Stimulated activated CD8-positive, alpha-beta memory T cell treated with anti-CD3 and anti-CD28 coated beads, Interleukin-7, amount 100 ng/mL, for 1 hour (primary cell): ENCODE measurements around the gene TPCN1.

Experiments
- DNase-seq, 2 donors: peaks; one replicate each; pipeline ENCODE4 v3.0.0-alpha.2; 2020; ENCODE audit warnings: low read depth in 2 of 2

The TPCN1 gene

DNA sequence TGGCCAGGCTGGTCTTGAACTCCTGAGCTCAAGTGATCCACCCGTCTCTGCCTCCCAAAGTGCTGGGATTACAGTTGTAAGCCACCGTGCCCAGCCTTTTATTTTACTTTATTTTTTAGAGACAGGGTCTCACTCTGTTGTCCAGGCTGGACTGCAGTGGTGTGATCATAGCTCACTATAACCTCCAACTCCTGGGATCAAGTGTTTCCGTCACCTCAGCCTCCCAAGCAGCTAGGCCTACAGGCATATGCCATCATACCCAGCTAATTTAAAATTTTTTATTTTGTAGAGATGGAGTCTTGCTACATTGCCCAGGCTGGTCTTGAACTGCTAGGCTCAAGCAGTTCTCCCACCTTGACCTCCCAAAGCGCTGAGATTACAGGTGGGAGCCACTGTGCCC, 3.7 kb downstream of the TPCN1 start:
- DNase-seq, result no peak

DNA sequence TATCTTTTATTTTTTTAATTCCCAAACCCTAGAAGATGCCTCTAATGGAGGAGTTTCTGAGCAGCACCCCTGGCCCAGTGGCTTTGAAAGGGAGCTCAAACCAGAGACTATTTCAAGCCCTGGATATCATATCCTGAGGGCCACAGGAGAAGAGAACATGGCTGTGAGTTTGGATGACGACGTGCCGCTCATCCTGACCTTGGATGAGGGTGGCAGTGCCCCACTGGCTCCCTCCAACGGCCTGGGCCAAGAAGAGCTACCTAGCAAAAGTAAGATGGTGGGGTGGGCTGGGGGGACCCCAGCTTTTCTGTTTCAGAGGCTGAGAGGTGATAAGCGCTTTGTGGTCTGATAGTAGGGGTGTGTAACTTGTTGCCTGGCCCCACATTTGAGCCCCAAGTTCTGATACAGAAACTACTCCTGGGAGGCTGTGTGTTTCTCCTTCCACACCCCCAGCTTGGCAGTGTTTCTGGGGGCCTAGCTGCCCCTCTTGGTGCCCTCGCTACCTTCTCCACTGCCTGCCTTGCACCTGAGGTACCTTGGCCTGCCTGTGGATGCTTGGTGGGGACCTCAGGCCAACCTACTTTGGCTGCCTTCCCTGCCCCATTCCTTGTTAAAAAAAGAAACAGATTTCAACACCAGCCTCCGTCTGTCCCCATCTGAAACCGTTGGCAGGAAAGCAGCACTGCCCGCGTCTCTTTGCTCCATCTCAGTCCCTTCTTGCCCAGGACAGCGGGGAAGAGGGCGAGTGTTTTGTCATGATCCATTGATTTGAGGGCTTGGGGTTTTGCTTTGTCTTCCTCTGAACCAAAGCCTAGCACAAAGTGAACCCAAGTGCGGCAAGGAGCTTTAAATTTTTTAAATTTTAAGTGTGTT, 5.7 kb downstream of the TPCN1 start:
- no peak for DNase-seq

DNA sequence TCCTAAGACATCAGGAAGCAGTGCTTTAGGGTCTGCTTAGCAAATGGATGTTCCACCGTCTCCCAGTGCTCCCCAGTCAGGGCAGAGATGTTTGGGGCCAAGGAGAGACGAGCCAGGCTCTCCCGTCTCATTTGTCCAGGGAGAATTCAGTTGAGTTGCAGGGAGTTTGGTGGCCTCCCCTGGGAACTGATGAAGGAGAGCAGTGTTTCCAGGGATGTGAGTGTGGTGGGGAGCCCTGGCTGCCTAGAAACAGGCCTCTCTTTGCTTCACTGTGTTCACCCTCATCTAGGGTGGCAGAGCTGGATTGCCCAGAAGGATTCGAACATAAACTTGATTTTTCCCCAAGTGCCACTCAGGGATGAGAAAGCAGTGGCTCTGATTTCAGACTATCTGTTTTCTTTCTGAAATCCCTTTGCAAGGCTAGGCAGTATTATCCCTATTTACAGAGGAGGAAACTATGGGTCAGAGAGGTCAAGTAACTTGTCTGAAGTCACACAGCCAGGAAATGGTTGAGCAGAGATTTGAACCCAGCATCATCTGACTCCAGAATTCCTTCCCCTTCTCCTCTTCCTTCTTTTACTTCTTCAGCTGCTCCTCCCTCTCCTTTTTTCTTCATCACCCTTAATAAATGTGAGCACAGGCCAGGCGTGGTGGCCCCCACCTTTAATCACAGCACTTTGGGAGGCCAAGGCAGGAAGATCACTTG, 6.6 kb downstream of the TPCN1 start:
- no peak for DNase-seq

DNA sequence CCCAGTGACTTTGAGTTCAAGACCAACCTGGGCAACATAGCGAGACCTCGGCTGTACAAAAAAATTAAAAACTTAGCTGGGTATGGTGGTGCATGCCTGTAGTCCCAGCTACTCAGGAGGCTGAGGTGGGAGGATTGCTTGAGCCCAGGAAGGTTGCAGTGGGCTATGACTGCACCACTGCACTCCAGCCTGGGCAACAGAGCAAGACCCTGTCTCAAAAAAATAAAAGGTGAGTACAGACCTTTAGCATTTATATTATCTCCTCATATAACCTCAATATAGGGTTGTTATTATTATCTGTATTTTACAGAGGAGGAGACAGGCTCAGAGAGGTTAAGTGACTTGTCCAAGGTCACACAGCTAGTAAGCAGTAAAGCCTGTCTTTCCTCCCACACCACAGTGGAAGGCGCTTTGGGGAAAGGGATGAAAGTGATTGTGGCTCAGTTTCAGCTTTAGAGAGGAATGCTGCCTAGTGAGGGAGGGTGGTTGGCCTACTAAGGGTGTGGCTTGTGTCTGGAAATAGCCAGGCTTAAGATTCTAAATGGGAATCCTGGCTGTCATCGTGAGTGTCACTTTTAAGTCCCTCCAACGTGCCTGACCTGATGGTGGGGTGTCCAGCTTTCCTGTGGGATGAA, 7.2 kb downstream of the TPCN1 start:
- DNase-seq, result no peak

DNA sequence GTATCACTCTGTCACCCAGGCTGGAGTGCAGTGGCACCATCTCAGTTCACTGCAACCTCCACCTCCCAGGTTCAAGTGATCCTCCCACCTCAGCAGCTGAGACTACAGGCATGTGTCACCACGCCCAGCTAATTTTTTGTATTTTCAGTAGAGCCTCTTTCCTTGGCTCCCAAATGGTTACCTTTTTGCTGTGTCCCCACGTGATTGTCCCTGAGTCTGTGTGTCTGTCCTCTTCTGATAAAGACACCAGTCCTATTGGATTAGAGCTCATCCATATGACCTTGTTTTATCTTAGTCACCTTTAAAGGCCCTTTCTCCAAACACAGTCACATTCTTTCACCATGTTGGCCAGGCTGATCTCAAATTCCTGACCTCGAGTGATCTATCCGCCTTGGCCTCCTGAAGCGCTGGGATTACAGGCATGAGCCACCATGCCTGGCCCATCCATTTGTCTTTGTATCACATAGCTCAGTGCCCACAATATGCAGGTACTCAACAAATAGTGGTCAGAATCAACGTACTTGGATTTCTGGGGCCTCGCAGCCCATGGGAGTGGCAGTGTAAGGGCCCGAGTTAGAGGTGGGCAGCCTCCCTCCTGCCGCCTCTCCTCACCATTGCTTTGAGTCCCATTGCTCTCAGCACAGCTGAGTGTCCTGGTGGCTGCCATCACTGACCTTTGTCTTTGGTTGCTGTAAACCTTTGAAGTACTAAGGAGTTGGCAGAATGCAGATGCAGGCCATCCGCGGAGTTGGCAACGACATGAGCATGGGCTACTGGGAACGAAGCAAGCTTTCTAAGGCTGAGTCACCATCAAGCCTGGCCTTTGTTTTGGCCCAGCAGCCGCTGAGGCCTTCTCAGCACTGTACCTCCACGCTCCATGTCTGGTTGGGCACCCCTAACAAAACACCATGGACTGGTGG, 9.3 kb downstream of the TPCN1 start:
- no peak for DNase-seq

DNA sequence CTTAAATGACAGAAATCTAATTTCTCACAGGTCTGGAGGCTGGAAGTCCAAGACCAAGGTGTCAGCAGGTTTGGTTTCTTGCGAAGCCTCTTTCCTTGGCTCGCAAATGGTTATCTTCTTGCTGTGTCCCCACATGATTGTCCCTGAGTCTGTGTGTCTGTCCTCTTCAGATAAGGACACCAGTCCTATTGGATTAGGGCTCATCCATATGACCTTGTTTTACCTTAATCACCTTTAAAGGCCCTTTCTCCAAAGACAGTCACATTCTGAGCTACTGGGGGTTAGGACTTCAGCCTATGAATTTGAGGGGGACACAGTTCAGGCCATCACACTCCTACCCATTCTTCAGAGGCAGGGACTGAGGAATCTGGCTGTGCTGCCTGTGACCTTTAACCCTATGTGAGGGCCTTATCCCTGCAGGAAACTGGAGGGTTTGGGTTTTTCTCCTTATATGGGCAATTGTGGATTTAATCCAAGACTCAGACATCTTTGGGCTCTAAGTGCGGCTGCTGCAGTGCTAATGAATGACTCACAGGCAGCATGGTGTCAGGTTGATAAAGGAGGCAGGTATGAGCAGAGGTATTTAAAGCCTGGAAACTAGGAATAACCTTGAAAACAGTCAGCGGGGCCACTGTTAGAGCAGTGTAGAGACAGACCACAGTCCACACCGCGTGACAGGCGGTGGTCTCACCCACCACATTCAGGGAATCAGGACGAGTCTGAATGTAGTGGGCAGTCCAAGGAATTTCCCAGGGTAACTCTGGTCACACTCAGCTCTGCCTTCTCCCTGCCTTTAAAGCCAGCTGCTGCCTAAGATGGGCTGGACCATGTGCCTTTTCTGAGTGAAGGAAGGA, 10.2 kb downstream of the TPCN1 start:
- DNase-seq, result no peak

DNA sequence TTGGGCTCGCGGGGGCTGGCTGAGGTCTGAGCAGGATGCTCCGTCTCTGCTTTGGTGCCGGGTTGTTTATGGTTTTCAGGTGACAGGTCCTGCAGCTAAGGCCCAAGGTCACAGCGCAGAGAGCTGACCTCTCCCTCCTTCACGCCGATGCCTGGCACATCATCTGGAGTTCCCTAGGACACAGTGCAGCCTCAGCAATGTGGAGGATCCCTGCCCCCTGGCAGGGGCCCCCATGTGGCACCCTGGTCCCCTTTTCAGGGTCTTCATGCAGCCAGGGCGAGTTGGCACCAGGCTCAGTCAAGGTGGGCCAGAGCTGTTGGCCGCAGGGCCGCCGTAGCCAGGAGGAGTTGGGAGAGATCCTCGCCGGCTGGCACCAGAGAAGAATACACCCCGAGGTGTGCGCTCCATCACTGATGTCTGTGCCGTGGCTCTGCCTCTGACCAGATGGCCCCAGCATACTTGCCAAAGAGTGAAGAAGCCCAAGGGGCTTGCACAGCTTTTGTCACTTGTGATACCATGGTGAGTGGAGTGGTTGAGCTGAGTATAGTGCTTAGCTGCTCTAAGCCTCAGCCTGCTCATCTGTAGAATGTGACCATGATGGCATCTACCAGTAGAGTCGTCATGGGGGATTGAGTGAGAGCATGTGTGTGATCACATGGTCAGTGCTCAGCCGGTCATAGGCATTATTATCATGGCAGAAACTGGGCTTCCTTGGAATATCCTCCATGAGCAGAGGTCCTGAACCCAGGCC, 11.0 kb downstream of the TPCN1 start:
- DNase-seq, result no peak

DNA sequence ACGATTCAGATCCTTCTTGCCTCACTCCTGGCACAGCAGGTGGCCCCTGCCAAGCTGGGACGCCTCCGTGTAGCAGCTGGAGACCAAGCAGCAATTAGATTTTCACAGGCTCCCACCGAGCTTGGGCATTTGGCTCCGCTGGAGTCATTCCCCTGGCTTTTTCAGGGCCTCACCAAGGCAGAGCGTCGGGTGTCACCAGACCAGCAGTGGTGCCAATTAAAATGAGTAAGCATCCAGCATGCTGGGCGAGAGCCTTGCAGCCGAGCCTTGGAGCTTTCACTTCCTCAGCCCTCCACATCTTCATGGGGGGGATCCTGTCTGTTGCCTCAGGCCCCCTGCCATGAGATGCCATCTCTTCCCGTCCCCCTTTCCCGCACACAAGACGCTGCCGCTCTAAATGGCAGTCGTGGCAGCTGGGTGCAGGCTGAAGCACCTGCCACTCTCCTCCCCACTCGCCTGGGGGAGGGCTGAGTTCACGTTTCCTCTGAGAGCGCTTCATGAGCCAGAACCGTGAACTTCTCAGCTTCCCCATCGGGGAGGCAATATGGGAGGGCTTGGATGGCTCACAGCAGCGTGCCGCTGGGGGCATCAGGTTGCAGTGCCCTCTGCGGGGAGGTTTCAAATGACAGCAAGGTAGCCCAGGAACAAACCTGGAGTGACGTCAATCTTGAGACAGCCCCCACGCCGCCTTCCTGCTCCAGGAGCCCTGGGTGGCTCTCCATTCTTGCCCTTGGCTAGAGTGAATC, 11.7 kb downstream of the TPCN1 start:
- DNase-seq, result peak; percentile 34 to 39

DNA sequence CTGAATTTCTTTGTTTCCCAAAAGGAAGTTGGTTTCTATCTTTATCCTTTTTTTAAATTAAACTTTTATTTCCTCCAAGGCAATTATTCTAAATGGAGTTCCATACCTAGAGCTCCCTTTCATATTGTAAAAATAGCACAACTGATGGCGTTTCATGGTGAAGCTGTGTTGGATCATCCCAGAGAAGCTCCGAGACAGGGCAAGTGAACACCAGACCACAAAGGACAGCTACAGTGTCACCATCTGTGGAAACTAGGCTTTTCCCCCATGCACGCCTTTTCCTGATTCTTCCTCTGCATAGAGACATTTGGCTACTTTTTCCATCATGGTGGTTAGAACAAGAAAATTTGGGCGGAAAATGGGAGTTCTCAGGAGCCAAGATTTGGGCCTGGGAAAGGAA, 12.7 kb downstream of the TPCN1 start:
- no peak for DNase-seq

DNA sequence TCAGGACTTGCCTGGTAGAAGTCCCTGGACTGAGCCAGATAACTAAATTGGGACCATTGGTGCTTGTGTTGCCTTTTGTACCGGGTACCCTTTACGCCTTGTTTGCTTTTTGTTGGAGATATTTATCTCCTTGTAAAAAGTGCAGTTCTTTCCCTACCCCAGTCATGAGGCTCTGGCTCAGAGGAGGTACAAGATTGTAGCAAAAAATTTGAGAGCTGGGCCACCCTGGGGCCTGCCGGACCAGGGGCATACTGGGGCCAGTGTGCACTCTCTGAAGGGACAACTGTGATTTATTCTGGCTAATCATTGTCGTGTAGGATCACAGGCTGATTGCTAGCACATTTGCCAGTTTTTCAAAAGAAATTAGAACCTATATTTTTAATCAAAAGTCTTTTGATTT, 13.2 kb downstream of the TPCN1 start:
- DNase-seq, result no peak

DNA sequence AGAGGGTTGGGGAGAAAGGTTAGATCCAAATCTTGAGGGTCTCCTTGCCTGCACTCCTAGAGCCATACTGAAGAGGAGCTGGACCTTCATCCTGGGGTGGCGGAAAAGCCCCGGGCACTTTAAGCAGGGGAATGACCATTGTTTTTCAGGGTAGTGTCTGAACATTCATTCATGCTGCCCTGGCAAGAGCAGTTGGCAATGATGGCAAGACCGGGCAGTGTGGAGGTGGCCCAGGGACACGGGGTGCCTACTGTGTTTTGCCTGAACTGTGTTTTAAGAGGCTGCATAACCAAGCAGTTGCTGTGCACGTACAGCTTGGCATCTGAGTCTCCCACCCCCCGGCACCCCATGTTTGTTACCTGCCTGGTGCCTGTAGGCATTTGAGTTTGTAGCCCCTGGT, 14.7 kb downstream of the TPCN1 start:
- DNase-seq, result no peak

DNA sequence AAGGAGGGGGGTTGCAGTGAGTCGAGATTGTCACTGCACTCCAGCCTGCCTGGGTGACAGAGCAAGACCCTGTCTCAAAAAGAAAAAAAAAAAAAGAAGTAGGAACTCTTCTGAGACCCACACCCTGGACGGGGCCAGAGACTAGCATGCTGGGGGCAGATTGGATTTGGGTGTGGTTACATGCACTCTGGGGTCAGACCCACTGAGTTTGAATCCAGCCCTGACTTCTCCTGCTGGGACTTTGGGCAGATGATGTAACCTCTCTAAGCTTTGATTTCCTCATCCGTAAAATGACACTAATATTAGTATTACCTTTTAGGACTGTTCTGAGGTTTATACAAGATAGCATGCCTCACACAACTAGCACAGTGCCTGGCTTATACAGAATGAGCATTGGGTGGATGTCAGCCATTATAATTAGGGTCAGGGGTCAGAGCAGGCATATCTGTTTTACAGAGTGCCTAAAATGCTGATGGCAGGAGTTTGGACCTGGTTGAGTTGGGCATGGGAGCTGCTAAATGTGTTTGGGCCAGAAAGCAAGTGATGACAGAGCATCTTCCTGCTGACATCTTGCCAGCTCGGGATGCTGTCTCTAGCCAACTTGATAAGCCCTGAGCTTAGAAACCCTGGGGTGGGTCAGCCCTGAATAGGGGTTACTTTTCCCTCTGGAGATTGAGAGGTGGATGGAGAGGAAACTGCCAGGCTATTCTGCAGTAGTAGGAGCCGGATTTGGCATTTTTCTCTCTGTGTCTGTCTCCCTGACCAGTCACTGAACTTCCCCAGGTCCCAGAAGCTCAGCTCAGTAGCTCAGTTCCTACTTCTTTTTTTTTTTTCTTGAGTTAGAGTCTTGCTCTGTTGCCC, 15.5 kb downstream of the TPCN1 start:
- no peak for DNase-seq

DNA sequence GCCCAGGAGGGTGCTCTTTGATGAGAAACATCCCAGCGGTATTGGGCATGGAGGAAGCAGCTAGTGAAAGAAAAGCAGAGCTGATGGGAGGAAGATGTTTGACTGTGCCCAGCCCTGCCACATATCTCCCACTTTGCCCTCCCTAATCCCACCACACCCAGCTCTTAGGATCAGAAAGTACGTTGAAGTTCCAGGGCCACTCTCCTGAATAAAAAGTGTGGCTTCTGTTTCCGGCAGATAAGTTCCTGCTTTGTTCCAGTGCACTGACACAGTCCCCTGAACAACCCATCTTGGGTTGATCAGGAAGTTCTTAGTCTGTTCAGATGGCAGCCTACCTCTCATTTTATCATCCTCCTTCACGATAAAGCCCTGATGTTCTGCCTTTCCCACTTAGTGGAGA, 16.5 kb downstream of the TPCN1 start:
- no peak for DNase-seq

DNA sequence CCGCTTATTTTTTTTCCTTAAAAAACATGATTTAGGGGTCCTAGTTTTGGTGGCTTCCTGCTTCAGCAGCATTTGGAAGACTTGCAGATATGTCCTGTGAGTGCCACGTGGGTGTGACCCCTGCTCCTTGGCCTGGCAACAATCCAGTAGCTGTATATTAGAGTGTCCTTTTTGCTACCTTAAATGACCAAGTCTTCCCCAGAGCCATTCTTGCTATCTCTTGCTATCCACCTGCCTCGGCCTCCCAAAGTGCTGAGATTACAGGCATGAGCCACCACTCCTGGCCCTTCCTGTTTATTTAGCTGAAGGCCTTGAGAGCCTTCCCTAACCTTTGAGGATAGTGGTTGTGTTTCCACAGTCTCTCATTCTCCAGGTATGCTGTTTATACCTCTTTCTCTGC, 17.0 kb downstream of the TPCN1 start:
- DNase-seq, result no peak

DNA sequence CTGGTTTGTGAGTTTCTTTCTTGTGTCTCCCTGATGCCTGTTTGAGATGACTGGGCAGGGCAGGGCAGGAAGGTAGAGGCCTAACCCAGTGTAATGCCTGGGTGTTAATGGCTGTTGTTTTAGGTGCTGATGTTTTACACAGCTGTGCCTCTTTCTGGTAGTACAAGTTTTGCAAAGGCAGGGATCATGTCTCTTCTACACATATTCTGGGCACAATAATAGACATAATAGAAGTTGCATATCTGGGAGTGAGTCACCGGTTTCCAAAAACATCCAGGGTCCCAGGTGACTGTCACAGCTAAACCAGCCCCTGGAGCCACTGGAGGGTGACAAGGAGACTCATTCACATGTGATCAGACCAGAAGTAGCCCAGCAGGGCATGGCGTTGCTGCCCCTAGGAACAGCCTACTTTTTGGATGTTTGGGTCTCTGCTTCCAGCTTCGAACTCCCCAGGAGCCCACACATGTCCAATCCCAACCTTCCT, 18.1 kb downstream of the TPCN1 start:
- no peak for DNase-seq

DNA sequence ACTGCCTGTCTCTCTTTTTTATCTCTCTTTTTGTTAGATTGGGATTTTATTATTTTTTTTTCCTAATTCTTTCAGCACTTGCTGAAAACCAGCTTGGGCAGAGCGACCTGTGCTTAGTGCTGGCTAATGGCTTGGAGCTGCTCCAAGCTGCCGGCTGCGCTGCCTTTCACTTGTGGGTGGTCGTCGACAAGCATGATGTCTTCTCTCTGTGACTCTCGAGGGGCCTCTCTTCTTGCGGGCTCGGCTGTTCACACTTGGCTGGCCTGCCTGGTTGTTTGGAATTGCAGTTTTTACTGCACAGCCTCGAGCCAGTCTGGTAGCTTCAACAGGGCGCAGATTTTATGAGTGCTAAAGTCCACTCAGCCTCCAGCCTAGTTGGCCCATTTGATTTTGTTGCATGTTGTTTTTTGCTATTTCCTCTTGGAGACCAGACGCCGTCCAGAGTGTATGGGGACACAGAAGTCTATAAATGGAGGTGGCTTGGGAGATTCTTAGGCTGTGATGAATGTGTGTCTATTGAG, 18.6 kb downstream of the TPCN1 start:
- DNase-seq, result no peak

DNA sequence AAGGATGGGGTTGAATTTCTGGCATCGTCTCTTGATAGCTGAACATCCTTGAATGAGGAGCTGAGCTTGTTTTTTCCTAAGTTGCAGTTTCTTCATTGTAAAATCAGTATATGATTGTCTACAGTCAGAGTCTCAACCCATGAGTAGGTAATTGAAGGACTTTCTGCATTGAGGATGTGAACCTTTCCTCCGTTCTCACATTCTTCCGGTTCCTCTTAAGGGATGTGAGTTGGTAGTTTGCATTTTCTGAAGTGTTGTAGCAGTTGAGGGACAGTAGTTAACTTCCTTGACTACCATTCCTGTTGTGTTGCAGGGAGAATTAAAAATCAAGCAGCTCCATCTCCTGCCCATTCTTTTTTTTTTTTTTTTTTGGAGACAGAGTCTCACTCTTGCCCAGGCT, 19.1 kb downstream of the TPCN1 start:
- DNase-seq, result no peak
